HL-60 (cell line): ENCODE measurements around the gene CDC42EP1.

Source experiments
- CTCF ChIP-seq: IDR thresholded peaks from one replicate; pipeline ENCODE4 v1.5.1; 2011; ENCODE audit warnings: low read length, control low read depth, inconsistent platforms; ENCODE audit not compliant: insufficient read depth
- GABPA ChIP-seq: IDR thresholded peaks from 2 replicates; pipeline ENCODE4 v1.6.1; 2012; ENCODE audit warnings: low read depth
- POLR2AphosphoS5 ChIP-seq: IDR thresholded peaks from 2 replicates; pipeline ENCODE4 v1.6.1; 2012; ENCODE audit warnings: low read depth

- no peak for TF ChIP-seq CTCF
- TF ChIP-seq POLR2AphosphoS5, result no peak
- TF ChIP-seq GABPA, result no peak
Observed at GRCh38 chr22:37604074-37604473, 43.8 kb downstream of the CDC42EP1 start.
